Measurements from ENCODE around the gene LIPC.
"Not testable (repeated sequence)": the region's sequence is repeated elsewhere in the genome, so short reads cannot be mapped to it uniquely, and the experiment has no call there.

LIPC gene

GRCh38 chr15:58585693-58586443, 154.1 kb downstream of the LIPC start:
- DNase-seq (ENCODE audit: low spot score) = no peak

DNA sequence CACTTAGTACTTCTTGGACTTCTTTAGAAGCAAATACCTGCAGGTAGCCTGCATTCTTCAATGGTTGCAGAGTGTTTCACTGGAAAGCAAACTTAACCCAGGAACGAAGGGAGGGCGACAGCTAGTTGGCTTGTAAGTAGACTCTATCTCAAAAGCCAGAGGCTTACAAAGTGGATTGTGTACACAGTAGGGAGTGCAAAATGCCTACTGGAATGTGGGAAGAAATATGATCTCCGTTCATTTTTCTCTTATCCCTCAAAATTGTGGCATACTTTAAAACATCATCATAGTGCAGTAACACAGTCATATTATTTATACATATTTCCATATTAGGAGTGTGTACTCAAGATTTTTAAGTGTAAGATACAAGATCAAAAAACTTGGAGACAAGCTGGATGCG, 155.7 kb downstream of the LIPC start:
- DNase-seq (ENCODE audit: low spot score) = no peak

GRCh38 chr15:58588096-58588495, 156.3 kb downstream of the LIPC start:
- no peak for DNase-seq (ENCODE audit: low spot score)

DNA sequence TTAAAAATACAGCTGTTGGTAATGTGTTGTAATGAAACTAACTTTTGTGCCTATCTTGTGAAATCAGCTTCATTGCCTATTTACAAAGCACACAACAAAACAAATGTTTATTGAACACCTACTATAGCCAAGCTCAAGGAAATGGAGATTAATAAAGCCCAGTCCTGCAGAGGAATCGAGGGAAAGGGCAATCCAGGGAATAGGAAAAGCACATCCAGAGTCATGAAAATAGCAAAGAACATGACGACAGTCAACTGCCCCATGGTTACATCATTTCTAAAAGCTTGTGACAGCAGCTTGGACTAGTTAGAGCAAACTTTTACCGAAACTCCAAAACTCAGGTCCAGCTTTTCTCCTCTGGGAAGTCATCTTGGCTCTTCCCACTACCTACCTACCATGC, 157.3 kb downstream of the LIPC start:
- no peak for DNase-seq (ENCODE audit: low spot score)

DNA sequence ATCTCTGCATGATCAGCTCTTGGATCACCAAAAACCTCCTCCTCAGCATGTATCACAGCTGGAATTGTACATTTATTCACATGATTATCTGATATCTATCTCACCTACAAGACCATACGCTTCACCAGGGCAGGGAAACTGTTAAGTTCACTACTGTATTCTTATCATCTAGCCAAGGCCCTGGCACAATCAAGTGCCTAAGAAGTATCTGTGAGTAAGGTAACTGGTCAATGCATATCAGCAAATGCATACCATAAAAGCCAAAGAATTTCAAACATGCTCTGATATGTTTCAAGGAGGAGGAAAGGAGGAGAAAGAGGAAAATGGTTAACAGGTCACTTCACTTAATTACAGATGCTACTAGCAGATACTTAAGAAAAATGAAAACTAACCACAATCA, 158.4 kb downstream of the LIPC start:
- no peak for DNase-seq (ENCODE audit: low spot score)

GRCh38 chr15:58590926-58591325, 159.1 kb downstream of the LIPC start:
- DNase-seq (ENCODE audit: low spot score) = no peak

GRCh38 chr15:58593870-58594269, 162.1 kb downstream of the LIPC start:
- no peak for DNase-seq (ENCODE audit: low spot score)

DNA sequence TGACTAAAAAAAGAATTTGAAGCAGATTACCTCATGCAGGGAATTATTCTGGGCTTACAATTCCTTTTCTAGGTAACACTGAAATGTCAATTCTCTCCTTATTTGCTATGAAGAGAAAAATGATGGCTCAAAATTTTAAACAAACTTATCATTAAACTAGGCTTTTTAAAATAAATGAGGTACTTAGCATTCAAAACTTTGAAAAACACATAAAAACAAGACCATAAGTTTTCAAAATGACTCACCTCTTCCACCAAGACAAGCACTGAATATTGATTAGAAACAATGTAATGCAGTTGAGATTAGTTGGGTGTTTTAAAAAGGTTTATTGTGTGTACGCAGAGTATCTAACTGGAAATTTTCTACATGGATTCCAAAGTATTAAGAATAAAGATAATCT, 163.1 kb downstream of the LIPC start:
- no peak for DNase-seq (ENCODE audit: low spot score)

DNA sequence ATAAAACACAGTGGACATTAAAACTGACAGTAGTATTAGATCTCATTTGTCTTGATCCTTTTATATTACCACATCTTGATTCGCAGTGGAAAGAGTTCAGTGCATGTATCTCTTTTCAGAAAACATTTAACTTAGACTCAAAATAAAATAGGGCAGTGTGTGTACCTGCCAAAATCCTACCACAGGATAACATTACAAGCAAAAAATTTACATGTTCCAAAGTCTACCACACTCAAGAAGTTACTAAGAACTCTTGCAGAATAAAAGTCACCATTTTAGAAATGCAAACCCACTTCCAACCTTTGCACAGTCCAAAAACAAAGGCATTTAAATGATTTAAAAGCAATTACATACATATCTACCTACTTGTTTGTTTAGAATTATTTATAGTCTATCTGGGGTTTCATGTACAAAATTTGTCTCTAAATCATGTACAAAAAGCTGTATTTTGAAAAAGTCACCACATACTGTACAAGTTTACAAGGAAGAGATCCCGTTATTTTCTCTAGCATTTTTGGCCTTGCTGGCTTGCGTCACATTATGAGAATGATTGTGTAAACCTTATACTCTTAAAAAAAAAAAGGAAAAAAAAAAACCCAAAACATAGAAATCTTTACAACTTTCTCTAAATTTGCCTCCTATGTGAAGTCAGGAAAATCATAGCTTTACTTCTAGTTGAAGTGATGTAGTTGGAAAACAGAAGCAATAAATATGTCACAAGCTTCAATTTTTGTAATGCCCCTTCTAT, 163.9 kb downstream of the LIPC start:
- no peak for DNase-seq (ENCODE audit: low spot score)

DNA sequence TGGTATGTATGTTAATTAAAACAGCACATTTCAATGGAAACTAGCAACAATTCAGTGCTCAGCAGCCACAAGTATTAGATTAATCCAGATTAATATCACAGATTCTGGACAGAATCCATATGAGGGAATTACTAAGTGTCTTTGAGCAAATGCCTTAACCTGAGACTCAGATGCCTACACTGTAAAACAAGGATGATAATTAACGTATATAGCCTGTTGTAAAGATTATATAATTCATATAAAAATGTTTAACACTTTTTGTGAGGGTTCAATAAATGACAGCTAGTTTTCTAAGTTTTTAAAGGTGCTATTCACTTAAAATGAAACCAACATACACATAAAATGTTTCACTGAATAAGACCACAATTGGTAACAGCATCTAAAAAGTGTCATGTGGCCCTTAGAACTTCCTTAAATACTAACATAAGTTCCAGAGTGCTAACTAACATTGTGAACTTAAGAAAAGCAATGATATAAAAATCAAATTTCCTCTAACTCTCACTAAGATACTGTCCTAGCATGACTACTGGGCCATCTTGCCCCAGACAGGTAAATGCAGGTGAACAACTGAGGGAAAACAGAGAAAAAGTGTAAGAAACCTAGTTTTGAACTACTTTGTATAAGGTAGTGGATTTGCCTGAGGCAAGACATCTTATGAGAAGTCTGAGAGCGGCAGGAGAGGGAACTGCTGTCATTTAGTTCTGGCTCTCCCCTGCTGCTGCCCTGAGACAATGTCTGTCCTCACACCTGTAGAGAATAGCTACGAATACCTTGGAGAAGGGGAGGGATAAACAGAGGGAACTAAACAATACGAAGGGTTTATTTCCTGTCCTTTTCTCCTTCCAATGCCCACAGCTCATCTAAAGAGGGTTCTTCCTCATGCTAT, 166.4 kb downstream of the LIPC start:
- DNase-seq (ENCODE audit: low spot score) = no peak

- no peak for DNase-seq (ENCODE audit: low spot score)
Measured at GRCh38 chr15:58598829-58599210, 167.0 kb downstream of the LIPC start.

DNA sequence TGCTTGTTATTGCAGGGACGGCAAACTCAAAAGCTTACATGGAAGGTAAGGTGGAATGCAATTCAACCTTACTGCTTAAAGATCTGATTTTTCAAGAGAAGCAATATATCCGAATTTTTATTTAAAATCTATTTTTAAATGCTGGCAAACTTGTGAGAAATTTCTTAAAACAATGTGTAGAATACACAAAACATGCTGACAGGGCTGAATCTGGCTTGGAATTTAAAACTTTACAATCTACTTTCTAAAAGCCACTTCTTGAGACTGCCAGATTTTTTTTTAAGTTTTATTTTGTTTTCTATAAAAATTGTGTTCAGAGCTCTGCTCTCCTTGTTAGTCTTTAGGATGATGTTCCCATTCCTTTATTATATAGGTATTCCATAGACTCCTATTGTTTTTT, 171.0 kb downstream of the LIPC start:
- DNase-seq (ENCODE audit: low spot score) = no peak

DNA sequence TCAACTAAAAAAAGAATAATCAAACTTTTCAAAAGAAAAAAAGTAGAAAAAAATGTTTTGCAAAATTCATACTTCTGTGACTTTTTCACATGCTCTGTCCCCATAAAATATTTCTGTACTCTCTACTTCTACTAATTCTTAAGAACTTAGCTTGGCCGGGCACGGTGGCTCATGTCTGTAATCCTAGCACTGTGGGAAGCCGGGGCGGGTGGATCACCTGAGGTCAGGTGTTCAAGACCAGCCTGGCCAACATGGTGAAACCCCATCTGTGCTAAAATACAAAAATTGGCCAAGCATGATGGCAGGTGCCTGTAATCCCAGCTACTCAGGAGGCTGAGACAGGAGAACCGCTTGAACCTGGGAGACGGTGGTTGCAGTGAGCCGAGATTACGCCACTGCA, 172.1 kb downstream of the LIPC start:
- DNase-seq (ENCODE audit: low spot score) = not testable (repeated sequence)

DNA sequence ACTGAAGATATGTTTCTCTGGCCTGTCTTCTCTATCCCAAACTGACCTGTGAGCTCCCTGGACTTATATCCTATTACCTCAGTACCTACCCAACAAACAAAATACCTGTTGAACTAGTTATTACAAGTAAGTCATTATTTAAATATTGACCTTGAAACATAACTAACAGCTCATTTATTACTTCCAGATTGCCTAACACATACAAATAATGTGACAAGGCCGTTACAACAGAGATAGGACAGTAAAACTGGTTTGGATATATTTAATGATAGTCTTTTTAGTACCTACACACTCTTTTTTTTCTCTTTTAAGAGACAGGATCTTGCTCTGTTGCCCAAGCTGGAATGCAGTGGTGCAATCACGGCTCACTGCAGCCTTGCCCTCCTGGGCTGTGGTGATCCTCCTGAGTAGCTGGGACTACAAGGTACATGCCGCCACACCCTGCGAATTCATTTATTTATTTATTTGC, 172.7 kb downstream of the LIPC start:
- no peak for DNase-seq (ENCODE audit: low spot score)

DNA sequence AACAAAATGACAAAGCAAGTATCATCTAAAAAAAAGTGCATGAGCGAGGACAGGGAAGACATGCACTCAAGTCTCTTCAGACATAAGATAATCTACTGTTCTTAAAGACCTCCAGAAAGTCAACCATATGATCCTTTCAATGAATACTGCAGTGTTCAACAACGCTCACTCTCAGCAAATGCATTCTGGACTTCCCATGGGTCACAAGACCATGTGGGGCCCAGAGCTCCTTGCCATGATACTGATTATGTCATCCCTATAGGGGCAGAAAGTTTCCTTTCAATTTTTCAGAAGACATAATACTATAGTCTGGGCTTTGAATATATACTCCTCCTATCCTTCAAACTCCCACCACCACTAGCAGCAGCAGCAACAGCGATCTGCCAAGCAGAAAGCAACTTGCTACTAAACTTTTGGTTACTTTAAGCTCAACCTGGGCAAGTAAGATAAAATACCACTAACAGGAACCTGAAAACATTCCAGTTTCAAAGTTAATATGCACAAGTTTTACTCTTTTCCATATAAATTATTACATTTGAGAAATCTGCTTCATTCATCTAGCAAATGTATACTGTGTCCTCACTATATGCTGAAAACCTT, 174.2 kb downstream of the LIPC start:
- DNase-seq (ENCODE audit: low spot score) = no peak

DNA sequence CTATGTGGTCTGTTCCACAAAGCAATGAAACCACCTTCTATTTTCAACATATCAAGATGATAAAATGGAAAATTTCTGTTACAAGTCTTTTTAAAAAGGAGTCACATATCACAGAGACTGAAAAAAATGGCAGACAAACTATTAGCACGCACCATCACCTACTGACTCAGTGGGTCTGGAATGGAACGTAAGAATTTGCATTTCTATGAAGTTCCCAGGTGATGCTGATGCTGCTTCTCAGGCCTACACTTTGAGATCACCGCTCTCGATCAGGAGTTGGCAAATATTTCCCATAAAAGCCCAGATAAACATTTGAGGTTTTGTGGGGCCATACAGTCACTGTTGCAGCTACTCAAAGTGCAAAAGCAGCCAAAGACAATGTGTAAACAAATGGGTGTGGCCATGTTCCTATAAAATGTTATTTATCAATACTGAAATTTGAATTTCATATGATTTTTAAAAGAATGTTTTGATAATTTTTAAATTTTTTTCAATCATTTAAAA, 174.8 kb downstream of the LIPC start:
- no peak for DNase-seq (ENCODE audit: low spot score)

DNA sequence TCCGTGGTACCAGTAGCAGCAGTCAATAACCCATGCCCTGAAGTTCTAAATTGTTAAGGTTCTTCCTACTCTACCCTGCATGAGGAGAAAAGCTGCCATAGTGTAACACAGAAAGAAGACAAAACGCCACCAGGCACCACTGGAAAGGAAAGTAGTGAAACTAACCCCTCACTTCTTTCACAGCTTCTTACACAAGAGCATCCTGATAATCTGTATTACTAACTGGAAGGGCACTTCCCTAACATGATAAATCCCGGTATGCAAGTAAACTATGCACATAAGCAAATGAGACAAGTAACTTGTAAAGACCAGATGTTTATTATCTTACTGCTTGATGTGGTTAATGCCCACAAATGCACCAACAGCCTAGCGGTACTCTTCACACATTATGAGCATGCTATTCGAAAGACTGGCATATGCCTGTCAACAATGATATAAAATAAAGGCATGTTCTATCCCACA, 176.4 kb downstream of the LIPC start:
- no peak for DNase-seq (ENCODE audit: low spot score)

GRCh38 chr15:58608711-58609110, 176.9 kb downstream of the LIPC start:
- no peak for DNase-seq (ENCODE audit: low spot score)

GRCh38 chr15:58611731-58612676, 180.2 kb downstream of the LIPC start:
- DNase-seq (ENCODE audit: low spot score) = no peak

GRCh38 chr15:58616171-58616570, 184.4 kb downstream of the LIPC start:
- no peak for DNase-seq (ENCODE audit: low spot score)

Measured in globus pallidus (tissue), 1 donor.